ENCODE measurements around the gene CHD5. TPM values are rescaled to one million over a fixed set of nuclear protein-coding genes. Genes with fewer than 3 reads are reported as not detected.
A peak's percentile ranks its signal among the peaks of the same experiment; 100 is the strongest.

Gene CHD5
- total RNA-seq, 1 donor from 2014 or later: under 0.01 TPM

DNA sequence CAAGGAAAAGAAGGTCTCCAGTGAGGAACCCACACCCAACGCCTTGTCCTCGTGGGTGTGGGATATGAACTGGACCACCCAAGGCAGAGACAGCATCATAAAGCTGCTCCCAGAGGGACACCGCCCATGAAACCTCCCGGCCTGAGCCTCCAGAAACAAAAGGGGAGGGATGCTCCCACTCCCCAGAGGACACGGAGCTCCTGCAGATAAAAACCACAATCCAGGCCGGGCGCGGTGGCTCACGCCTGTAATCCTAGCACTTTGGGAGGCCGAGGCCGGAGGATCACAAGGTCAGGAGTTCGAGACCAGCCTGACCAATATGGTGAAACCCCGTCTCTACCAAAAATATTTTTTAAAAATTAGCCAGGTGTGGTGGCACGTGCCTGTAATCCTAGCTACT, 66.4 kb downstream of the CHD5 start:
- DNase-seq (ENCODE audit: low read depth in 2 of 2): no peak

GRCh38 chr1:6113116-6113515, 67.0 kb downstream of the CHD5 start:
- DNase-seq (ENCODE audit: low read depth in 2 of 2): no peak

DNA sequence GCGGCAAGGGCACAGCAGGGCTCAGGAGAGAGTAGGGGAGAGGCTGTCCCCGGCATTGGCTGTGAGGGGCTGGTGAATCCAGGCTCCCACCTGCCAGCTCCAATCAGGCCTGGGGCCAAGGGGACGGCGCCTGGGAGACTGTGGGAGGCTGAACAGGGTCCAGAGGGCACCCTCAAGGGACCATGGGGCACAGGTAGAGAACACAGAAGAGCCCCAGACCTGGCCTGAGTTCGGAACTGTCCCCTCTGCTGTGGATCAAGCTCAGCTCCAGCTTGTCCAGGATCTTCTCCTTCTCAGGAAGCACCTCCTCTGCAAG, 67.5 kb downstream of the CHD5 start:
- no peak for DNase-seq (ENCODE audit: low read depth in 2 of 2)

DNA sequence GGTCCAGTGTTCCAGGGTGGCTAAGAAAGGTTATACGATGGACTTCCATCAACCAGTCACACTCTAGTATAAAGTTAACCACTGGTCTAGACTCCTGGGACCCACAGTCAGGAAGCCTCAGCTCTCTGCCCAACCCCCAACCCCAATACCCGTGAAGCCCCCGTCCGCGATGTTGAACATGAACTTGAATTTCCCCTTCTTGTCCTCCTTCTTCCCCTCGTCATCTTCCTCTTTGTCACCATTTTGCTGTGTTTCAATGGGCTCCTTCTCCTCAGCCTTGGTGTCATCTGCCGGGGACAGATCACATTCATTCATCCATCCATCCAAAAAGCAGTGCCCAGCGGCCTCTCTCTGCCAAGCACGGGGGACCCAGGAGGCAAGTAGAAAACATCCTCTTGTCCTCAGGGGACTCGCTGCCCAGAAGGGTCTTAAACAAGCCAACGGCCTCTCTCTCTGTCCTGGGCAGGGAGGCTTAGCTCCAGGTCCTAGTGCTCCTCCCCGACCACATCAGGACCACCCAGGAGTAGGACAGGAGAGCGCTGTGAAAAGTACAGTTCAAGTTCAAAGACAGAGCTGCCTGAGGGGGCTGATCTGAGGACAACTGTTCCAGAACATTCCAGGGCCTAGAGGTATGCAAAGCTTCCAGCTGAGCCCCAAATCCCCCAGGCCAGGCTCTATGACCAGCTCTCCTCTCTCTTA, 68.0 kb downstream of the CHD5 start:
- no peak for DNase-seq (ENCODE audit: low read depth in 2 of 2)

GRCh38 chr1:6111571-6111970, 68.5 kb downstream of the CHD5 start:
- no peak for DNase-seq (ENCODE audit: low read depth in 2 of 2)

- no peak for DNase-seq (ENCODE audit: low read depth in 2 of 2)
Observed at GRCh38 chr1:6110326-6110725, 69.8 kb downstream of the CHD5 start.

DNA sequence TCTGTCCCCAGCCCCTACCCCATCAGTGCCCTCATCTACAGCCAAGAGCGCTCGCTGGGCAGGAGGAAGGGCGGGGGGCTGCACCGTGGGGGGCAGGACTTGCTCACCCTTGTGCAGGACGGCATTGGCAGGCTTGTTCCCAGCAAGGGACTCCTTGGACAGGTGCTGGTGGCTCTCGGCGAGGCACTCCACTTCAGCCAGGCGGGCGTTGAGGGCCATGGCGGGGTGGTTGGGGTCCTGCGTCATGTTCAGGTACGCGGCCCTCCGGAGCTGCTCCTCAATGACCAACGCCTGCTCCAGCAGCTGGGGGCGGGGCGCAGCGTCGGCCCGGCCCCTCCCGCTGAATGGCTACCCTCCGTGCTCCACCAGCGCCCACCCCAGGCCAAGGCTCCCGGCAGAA, 70.4 kb downstream of the CHD5 start:
- no peak for DNase-seq (ENCODE audit: low read depth in 2 of 2)

- peak; percentile 25 to 66 for DNase-seq (ENCODE audit: low read depth in 2 of 2)
Observed at GRCh38 chr1:6108937-6109614, 71.0 kb downstream of the CHD5 start.

DNA sequence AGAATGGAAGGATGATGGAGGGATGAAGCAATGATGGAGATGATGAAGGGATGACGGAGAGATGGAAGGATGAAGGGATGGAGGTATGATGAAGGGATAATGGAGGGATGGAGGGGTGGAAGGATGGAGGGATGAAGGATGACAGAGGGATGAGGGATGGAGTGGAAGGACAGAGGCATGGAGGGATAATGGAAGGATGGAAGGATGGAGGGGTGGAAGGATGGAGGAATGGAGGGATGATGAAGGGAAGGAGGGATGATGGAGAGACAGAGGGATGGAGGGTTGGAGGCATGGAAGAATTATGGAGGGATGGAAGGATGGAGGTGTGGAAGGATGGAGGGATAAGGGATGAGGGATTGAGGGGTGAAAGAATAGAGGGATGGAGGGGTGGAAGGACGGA, 71.6 kb downstream of the CHD5 start:
- no peak for DNase-seq (ENCODE audit: low read depth in 2 of 2)

DNA sequence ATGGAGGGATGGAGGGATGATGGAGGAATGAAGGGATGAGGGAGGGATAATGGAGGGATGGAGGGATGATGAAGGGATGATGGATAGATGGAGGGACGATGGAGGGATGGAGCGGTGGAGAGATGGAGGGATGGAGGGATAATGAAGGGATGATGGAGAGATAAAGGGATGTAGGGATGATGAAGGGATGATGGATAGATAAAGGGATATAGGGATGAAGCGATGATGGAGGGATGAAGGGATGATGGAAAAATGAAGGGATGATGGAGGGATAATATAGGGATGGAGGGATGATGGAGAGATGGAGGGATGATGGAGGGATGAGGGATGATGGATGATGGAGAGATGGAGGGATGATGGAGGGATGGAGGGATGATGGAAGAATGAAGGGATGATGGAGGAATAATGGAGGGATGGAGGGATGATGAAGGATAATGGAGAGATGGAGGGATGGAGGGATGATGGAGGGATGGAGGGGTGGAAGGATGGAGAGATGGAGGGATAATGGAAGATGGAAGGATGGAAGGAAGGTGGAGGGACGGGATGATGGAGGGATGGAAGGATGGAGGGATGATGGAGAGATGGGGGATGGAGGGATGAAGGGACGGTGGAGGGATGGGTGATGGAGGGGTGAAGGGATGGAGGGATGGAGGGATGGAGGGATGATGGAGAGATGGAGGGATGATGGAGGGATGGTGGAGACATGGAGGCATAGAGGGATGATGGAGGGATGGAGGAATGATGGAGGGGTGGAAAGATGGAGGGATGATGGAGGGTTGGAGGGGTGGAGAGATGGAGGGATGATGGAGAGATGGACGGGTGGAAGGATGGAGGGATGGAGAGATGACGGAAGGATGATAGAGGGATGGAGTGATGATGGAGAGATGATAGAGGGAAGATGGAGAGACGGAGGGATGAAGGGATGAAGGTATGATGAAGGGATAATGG, 72.4 kb downstream of the CHD5 start:
- DNase-seq (ENCODE audit: low read depth in 2 of 2): no peak

GRCh38 chr1:6106977-6107376, 73.1 kb downstream of the CHD5 start:
- no peak for DNase-seq (ENCODE audit: low read depth in 2 of 2)

DNA sequence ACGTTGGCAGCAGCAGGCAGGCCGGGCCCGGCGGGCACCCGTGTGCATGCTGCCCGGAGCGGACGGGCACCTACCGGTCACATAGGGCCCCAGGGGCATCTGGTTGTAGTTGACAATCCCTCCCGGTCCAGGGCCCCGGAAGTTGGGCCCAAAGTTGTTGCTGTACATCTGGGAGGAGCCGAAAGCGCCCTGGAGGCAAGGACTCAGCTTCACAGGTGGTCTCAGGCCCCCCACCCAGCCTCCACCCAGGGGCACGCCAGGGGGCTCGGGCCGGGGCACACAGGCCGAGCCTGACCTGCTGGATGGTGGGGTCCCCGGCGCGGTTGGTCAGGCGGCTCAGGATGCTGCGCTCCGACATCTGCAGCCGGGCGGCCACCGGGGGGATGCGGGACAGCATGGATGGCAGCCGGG, 73.8 kb downstream of the CHD5 start:
- DNase-seq (ENCODE audit: low read depth in 2 of 2): no peak

- DNase-seq (ENCODE audit: low read depth in 2 of 2): no peak
Observed at GRCh38 chr1:6105763-6106162, 74.4 kb downstream of the CHD5 start.

DNA sequence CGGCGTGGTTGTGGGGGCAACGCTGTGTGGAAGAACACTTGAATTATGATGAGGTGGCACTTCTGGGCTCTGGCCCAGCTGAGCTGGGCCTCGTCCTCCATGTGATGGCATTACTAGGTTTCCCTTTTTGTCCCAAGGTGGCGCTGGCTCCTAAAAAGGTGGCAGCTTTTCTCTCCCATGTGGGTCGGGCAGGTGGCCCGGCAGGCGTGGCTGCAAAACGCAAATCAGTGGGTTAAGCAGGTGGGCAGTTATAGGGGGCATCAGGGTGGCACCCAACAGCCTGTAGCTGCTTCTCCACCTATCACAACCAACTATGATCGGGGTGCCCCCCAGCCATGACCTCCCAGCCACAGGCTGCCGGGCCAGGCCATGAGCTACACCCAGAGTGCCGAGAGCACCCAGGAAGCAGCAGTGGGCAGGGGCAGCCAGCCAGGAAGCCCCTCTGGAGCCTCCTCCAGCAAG, 74.9 kb downstream of the CHD5 start:
- no peak for DNase-seq (ENCODE audit: low read depth in 2 of 2)

DNA sequence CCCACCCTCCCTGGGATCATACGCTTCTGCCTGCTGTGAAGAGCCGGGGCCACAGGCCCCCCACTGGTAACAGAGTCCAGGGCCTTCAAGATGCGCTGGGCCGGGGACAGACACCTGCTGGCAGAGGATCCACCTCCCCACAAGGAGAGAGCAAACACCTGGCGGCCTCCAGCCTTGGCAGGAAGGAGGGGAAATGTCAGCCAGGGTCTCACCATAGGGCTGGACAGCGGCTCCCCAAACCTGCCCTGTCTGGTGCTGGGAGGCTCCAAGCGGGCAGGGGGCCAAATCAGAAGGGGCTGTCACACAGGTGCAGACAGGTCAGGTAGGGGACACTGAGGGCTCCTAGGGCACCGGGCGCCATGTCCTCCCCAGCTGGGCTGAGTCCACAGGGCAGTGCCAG, 75.5 kb downstream of the CHD5 start:
- DNase-seq (ENCODE audit: low read depth in 2 of 2): no peak

DNA sequence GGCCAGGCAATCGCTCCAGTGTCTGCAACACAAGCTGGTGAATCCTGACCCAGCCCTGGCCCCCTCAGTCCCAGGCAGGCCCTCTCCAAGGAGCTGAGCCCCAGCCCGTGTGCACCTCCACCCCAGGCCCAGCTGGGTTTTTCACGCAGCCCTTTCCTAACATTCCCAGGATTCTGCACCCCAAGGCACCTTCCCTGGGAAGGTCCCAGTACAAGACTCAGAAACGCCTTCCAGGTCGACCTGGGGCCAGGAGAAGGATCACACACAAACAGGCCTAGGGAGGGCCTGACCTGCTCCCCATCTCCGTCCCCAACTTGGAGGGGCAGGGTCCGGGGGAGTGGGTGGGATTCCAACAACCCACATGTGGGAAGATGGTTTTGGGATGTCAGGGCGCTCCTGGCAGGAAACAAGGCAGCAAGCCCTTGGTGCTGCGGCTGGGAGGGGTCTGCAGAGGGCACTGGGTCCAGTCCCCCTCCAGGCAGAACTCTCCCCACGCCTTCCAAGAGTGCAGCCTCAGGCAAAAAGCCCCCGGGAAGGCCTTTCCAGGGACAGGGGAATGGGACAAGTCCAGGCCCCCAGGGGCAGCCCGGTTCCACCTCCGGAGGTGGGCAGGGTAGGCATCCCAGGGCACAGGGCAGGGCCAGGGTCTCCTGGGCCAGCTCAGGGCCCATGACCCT, 76.1 kb downstream of the CHD5 start:
- no peak for DNase-seq (ENCODE audit: low read depth in 2 of 2)

DNA sequence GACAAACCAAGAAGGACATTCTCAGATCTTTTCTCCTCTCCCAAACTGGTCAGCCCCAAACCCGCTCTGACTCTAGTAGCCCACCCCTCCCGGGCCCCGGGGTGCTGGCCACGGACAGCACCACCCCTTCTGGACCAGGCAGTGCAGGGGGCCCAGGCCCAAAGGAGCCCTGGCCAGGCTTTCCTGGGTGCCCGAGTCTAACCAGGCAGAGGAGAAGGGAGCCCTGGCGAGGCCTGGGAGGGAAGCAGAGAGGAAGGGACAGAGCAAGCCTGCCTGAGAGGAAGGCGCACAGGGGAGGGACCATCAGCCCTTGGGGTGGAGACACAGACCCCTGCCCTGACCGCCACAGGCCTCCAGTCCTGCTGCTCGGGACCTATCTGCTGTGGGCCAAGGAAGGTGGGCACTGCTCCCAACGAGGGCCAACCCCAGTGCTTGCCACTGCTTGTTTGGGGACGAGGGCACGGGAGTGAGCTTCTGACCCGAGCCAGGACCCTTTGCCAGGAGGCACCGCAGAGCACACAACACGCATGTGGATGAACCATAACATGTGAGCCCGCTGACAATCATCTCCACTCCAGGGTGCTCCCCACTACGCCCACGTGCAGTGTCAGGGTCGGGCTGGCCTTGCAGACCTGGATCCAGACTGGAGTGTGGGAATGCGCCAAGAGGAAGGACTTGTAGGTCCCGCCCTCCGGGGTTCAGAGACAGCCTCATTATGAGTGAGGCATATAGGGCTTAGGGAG, 76.8 kb downstream of the CHD5 start:
- no peak for DNase-seq (ENCODE audit: low read depth in 2 of 2)

- DNase-seq (ENCODE audit: low read depth in 2 of 2): no peak
Observed at GRCh38 chr1:6102532-6102845, 77.6 kb downstream of the CHD5 start.

DNA sequence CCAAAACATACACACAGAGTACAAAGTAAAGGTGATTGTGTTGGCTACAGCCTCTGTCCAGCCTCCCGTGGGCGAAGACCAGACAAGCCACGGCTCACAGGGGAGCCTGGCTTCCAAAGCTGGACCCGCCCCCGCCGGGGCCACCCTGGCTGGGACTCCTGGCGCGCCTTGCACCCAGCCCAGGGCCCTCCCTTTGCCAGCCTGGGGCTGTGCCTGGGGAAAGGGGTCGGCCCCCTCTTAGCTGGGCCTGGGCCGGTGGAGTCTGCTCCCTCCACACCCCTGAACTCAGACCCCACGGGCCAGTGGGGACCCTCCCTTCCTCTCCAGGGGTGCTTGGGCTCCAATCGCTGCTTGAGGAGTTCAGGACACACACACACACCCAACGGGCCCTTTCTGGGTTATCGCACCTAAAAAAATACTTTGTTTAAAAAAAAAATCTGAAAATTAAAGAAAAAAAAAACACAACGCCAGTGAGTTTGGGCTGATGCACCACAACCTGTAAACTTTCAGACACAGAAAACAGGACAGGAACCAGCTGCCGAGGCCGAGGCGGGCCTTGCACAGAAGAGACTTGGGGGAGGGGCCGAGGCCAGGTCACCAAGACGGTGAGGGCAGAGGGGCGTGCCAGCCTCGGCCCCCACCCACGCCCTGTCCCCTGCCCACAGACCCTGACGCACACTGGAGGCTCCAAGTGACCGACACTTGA, 78.1 kb downstream of the CHD5 start:
- DNase-seq (ENCODE audit: low read depth in 2 of 2): no peak

All from dermis microvascular lymphatic vessel endothelial cell (primary cell).